IPS-NIHi11 (cell line): ENCODE data around the gene FADS2.
"Not testable (repeated sequence)": the region's sequence is repeated elsewhere in the genome, so short reads cannot be mapped to it uniquely, and the experiment has no call there.

Experiments
- DNase-seq: peaks from one replicate; pipeline ENCODE4 v3.0.0; 2012; ENCODE audit warnings: mixed read lengths, low spot score

Gene FADS2

GRCh38 chr11:61868571-61869428 lies 40.7 kb downstream of the FADS2 start:
- no peak for DNase-seq

- DNase-seq = no peak
Observed at GRCh38 chr11:61869429-61869707, 41.3 kb downstream of the FADS2 start.

GRCh38 chr11:61869708-61870451 lies 41.8 kb downstream of the FADS2 start:
- no peak for DNase-seq

GRCh38 chr11:61870541-61871031 lies 42.5 kb downstream of the FADS2 start:
- DNase-seq = no peak

GRCh38 chr11:61871158-61871597 lies 43.1 kb downstream of the FADS2 start:
- DNase-seq = peak; percentile 95

- DNase-seq = no peak
Observed at GRCh38 chr11:61872935-61873565, 45.0 kb downstream of the FADS2 start.

GRCh38 chr11:61873588-61874376 lies 45.7 kb downstream of the FADS2 start:
- DNase-seq = no peak

GRCh38 chr11:61874377-61874809 lies 46.3 kb downstream of the FADS2 start:
- no peak for DNase-seq

GRCh38 chr11:61874853-61875252 lies 46.8 kb downstream of the FADS2 start:
- no peak for DNase-seq

GRCh38 chr11:61875698-61876097 lies 47.6 kb downstream of the FADS2 start:
- no peak for DNase-seq

- DNase-seq = no peak
Observed at GRCh38 chr11:61879152-61879551, 51.1 kb downstream of the FADS2 start.

- DNase-seq = no peak
Observed at GRCh38 chr11:61880031-61880430, 51.9 kb downstream of the FADS2 start.

- no peak for DNase-seq
Observed at GRCh38 chr11:61880454-61880853, 52.4 kb downstream of the FADS2 start.

- DNase-seq = peak; percentile 57
Observed at GRCh38 chr11:61881397-61881796, 53.3 kb downstream of the FADS2 start.

GRCh38 chr11:61882267-61882666 lies 54.2 kb downstream of the FADS2 start:
- not testable (repeated sequence) for DNase-seq

GRCh38 chr11:61882879-61883278 lies 54.8 kb downstream of the FADS2 start:
- DNase-seq = no peak

GRCh38 chr11:61883327-61883726 lies 55.2 kb downstream of the FADS2 start:
- DNase-seq = no peak

- DNase-seq = no peak
Observed at GRCh38 chr11:61883947-61884346, 55.8 kb downstream of the FADS2 start.

GRCh38 chr11:61885166-61885778 lies 57.2 kb downstream of the FADS2 start:
- DNase-seq = no peak

- no peak for DNase-seq
Observed at GRCh38 chr11:61885784-61886580, 57.9 kb downstream of the FADS2 start.

- DNase-seq = no peak
Observed at GRCh38 chr11:61886643-61887042, 58.5 kb downstream of the FADS2 start.
